GM10248 (cell line): ENCODE measurements around the gene ABHD1.

ENCODE experiments used
- CTCF ChIA-PET: fragments of 300-600 bp; sonication (Branson Sonifier 250); formaldehyde crosslinking; extraction: SDS; loops from one replicate; lab custom pipeline; 2021; ENCODE audit warnings: antibody characterized with exemption; lab: Yijun Ruan, JAX
- POLR2A ChIA-PET: fragments of 350-650 bp; sonication (Branson Sonifier 250); formaldehyde crosslinking; extraction: SDS; loops from one replicate; lab custom pipeline; 2020; ENCODE audit warnings: antibody characterized with exemption; lab: Yijun Ruan, JAX
- DNase-seq: peaks from one replicate; pipeline ENCODE4 v3.0.0; 2012; ENCODE audit errors: extremely low spot score
- CTCF ChIP-seq: IDR thresholded peaks from 2 replicates; pipeline ENCODE4 v1.5.1; 2012; ENCODE audit warnings: mild to moderate bottlenecking, low read depth; ENCODE audit errors: extremely low read depth, missing control alignments, control extremely low read depth

Gene ABHD1

GRCh38 chr2:27160191-27160590, 36.6 kb downstream of the ABHD1 start:
- CTCF ChIA-PET, result interaction anchor here (2.1 to 5.2 kb wide), 2 partner anchors 10 to 119 kb away, joined by 5 to 30 read pairs; no protein-coding TSS in a partner anchor
- DNase-seq, result no peak
- POLR2A ChIA-PET, result interaction anchor here (0.6 kb wide), 2 partner anchors 34 to 114 kb away, joined by 3 to 8 read pairs; no protein-coding TSS in a partner anchor
- no peak for TF ChIP-seq CTCF

- POLR2A ChIA-PET, result no interaction called here
- no peak for TF ChIP-seq CTCF
- CTCF ChIA-PET, result interaction anchor here (0.6 to 1.5 kb wide), 2 partner anchors 13 kb away, joined by 3 read pairs; no protein-coding TSS in a partner anchor
- no peak for DNase-seq
These were observed 38.8 kb downstream of the ABHD1 start for GRCh38 chr2:27162151-27163121.

GRCh38 chr2:27164960-27165763, 41.5 kb downstream of the ABHD1 start:
- TF ChIP-seq CTCF, result no peak
- CTCF ChIA-PET, result interaction anchor here (1.1 kb wide), 1 partner anchor 27 kb away, joined by 3 read pairs; no protein-coding TSS in a partner anchor
- POLR2A ChIA-PET, result interaction anchor here (0.6 kb wide), 1 partner anchor 68 kb away, joined by 3 read pairs; no protein-coding TSS in a partner anchor
- DNase-seq, result no peak

GRCh38 chr2:27170581-27171337, 47.1 kb downstream of the ABHD1 start:
- POLR2A ChIA-PET, result no interaction called here

GRCh38 chr2:27171351-27171848, 47.8 kb downstream of the ABHD1 start:
- no peak for TF ChIP-seq CTCF
- CTCF ChIA-PET, result interaction anchor here (0.9 to 2.6 kb wide), 9 partner anchors 11 to 209 kb away, joined by 3 to 30 read pairs (median 7); partner anchors contain the start of genes PREB and TCF23
- DNase-seq, result no peak
- POLR2A ChIA-PET, result no interaction called here

More at GRCh38 chr2:27170581-27171337, 47.1 kb downstream of the ABHD1 start:
- DNase-seq, result no peak
- CTCF ChIA-PET, result interaction anchor here (0.9 to 2.6 kb wide), 17 partner anchors 11 to 209 kb away, joined by 3 to 30 read pairs (median 4); partner anchors contain the start of genes PREB and TCF23
- no peak for TF ChIP-seq CTCF
